SIG-M5 (cell line): ENCODE data around the gene GRK5.

Experiments used
- DNase-seq: peaks from one replicate; lab custom pipeline; 2025; lab: John Stamatoyannopoulos, UW

The GRK5 gene

DNA sequence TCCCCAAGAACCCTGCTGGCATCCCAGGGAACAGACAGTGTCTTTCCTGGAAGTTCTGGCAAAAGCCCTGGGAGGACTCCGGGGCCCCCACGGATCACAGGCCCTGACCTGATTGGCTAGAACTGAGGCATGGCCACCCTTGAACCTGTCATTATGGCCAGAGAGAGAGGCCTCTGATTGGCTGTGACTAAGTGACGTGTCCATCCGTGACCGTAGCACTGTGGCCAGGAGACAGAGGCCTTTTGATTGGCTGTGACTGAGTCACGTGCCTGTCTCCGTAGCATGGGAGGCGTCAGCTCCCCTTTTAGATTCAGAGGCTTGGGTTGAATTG lies 171.3 kb downstream of the GRK5 start:
- DNase-seq, result no peak

DNA sequence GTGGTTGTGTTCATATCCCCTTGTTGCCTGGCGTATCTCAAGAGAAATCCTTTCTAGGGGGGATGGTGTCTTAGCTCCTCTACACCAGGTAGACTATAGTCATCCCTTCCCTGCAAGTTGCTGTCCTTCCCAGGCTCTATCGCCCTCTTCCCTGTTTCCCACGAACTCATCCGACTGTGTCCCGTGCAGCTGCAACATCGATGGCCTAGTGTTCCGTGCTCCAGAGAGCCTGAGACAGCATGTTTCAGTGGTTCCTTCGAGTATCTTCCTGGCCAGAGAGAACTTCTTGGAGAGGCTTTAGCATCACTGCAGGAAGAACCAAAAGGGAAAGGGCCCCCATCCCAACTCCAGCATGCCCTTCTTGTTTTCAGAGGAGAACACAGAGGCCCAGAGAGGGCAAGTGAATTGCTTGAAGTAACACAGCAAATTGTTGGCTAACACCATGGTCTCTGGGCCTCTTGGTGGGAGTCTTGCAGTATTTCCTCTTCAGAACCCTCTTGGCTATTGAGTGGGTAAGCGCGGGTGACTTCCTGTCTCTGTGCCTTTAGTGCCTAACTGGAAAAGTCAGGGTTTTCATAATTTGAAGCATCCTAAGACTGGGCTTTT lies 172.2 kb downstream of the GRK5 start:
- DNase-seq, result no peak

DNA sequence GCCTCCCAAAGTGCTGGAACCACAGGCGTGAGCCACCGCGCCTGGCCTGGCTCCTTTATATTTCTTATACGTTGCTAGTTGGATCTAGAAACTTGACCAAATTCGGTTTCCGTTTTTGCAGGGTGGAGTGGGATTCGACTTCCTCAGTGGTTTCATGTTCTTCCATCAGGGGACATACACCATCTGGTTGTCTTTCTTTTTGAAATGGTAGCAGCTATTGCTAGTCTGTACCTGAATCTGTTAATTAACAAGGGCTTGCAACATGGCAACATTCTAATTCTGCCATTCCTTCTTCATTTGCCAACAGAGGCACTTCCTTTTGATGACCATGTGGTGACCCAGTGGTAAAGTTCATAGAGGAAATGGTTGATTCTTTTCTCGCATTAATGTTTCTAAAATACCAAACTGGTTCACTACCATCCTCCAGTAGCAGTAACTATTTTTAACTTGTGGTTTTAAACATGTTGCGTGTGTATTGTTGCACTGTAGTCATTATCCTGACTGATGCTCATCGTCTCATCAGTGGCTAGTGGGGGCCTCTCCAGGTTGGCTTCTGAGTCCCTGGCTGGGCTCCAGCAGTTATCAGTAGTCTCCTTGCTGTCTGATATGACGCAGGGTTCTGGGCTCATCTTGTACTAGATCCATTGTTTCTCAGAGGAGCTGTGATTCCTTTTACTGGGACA lies 175.9 kb downstream of the GRK5 start:
- no peak for DNase-seq

GRCh38 chr10:119384127-119384526 lies 176.8 kb downstream of the GRK5 start:
- no peak for DNase-seq

DNA sequence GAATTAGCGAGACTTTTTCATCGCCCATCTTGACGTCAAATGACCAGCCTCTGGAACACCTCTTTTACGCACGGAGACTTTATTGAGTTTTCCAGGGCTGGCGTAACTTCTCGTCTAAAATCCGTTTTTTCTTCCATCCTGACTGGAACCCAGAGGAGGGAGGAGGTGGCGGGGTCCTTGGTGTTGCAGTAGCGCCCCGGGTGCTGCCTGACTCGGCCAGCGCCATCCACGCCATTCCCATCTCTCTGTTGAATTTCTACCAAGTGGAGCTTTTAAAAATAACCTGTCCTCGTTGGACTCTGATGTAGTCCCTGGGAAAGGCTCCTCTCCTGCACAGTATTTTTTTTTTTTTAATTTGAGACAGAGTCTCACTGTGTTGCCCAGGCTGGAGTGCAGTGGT lies 179.3 kb downstream of the GRK5 start:
- no peak for DNase-seq

DNA sequence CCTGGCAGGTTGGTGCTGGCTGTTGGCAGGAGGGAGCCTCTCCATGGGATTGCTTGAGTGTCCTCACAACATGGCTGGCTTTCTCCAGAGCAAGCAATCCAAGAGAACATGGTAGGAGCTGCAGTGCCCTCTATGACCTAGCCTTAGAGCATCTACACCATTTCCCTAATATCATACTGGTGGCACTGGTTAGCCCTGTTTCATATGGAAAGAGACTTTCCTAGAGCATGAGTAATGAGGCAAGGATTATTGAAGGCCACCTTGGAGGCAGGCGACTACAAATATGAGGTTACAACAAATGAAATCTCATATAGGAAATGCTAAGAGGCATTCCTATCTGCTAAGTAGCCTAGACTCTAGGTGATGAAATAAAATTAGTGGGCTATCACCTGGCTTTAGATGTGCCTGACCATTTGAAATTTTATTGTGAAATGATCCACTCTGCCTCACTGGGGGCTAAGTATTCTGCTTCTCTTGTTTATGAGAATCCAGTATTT lies 181.5 kb downstream of the GRK5 start:
- DNase-seq, result no peak

GRCh38 chr10:119391440-119392251 lies 184.3 kb downstream of the GRK5 start:
- no peak for DNase-seq

GRCh38 chr10:119393019-119393418 lies 185.6 kb downstream of the GRK5 start:
- no peak for DNase-seq

- DNase-seq, result no peak
These were observed 186.1 kb downstream of the GRK5 start for GRCh38 chr10:119393421-119393820.

DNA sequence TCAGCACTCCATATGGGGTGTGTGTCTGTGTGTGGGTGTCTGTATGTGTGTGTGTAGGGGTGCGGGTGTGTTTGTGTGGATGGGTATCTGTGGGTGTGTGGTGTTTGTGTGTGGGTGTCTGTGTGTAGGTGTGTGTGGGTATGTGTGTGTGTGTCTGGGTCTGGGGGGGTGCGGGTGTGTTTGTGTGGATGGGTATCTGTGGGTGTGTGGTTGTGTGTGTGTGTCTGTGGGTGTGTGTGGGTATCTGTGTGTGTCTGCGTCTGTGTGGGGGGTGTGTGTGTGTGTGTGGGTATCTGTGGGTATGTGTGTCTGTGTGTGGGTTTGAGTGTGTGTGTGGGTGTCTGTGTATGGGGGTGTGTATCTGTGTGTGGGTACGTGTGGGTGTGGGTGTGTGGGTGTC lies 186.5 kb downstream of the GRK5 start:
- no peak for DNase-seq

GRCh38 chr10:119394657-119395279 lies 187.4 kb downstream of the GRK5 start:
- DNase-seq, result no peak

DNA sequence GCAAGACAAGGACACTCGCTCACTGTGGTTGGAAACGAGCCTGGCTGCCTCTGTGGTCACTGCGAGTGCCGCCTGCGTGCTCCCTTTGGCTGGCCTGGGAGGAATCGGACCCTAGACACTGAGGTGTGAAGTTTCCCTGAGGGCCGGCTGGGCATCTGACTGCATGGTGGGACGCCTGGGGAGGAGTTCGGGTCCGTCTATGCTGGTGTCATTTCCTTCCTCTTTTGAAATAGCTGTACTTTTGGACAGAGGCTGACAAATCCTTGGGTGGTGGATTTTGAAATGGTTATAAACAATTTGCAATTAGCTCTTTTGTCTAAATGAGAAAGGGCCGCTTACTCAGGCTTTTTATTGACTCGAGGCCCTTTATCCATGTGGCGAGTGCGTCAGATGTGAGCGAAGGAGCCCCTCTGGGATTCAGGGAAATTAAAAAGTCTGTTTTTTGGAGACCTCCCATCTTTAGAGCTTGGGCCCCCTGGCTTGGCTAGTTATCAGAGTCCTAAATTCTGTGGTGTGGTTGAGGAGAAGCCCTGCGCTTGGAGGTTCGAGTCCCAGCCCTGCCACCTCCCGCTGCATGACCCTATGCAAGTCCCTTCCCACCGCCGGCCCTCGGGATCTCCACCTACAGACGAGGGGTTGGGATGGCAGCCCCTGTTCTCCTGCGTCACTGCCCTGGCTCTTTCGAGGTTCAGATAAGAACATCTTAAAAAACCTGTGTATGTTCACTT lies 188.1 kb downstream of the GRK5 start:
- peak; percentile 1 for DNase-seq

DNA sequence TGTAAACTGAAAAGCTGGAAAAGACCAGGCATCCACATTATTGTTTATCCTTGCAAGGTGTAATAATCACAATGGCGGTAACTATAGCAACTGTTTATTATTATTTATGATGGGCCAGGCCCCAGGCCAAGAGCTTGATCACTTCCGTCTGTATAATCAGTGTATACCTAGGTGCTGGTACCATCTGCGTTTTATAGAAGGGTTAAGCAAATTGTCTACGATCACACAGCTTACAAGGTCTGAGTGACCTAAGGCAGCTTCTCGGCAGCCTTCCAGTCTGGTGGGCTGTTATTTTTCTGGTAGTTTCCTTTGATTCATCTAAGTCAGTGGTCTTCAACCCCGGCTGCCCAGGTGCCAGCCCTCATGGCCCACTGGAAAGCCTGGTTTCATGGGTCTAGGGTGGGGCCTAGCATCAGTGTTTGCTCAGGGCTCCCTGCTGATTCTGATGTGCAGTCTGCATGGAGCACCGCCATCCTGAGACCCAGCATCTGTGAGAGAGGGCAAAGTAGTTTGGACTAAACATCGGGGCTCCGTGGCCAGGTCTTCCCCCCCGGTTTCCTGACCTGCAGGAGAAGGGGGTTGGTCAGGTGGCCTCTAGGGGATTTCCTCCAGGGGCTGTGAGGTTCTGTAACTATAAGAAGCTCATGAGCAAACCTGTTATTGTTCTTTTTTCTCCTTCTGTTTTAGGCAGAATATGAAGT lies 188.8 kb downstream of the GRK5 start:
- DNase-seq, result no peak

GRCh38 chr10:119396709-119397071 lies 189.3 kb downstream of the GRK5 start:
- no peak for DNase-seq

- DNase-seq, result no peak
These were observed 190.0 kb downstream of the GRK5 start for GRCh38 chr10:119397416-119397815.

DNA sequence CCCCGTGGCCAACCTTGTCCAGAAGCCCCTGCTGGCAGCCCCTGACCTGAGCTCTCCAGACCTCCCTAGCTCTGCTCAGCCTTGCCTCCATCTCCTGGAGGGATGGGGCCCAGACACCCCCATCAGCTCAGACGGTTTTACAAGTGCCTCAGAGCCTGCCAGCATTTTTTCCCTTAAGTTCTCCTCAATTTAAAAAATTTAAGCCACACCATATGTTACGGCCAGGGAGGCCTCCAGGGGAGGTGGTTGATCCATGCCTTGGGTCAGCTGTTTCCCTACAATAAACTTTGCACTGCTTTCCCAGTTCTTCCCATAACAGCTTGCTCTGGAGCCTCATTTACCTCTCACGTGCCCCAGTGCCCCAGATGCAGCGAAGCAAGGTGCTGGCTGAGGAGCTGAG lies 191.6 kb downstream of the GRK5 start:
- DNase-seq, result no peak

- DNase-seq, result no peak
These were observed 192.1 kb downstream of the GRK5 start for GRCh38 chr10:119399466-119399865.

DNA sequence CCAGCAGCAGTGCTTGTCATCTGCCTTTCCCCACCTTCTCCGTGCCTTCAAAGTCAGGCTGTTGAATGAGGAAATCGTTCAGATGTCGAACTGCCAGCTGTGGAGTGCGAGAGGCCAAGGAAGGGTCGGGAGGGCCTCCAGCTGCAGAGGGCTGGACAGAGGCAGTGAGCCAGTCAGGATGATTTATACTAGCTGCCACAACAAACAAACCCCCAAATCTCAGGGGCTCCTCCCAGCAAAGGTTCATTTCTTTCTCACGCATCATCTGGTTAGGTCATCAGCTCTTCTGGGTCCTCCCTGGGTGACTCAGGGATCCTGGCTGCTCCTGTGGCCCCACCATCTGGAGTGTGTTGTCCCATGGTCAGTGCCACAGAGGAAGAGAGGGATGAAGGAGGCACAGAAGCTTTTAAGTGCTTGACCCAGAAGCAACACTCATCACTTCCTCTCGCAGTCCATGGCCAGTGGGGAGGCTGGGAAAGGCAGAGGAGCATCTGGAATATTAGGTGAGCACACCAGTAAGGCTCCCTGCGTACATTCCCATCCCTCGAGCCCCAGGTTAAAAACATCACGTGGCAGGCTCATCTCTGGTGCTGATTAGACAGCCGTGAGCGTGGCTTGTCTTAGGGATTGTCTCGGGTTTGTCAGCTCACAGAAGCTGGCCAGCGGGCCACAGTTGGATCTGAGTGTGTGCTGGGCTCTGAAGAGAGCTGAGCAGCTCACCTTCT lies 194.5 kb downstream of the GRK5 start:
- DNase-seq, result no peak

- no peak for DNase-seq
These were observed 196.6 kb downstream of the GRK5 start for GRCh38 chr10:119403921-119404320.

GRCh38 chr10:119404719-119405519 lies 197.5 kb downstream of the GRK5 start:
- no peak for DNase-seq
